HG03520 (cell line): Measurements from ENCODE around the gene SAPCD1.

Experiments
- ATAC-seq: cut with Tn5 transposase; IDR thresholded peaks from one replicate; pipeline ENCODE4 v1.9.1; 2021; ENCODE audit warnings: mild to moderate bottlenecking, moderate library complexity; ENCODE audit not compliant: unreplicated experiment

SAPCD1 gene

GRCh38 chr6:31749301-31750036 lies 13.0 kb upstream of the SAPCD1 start:
- no peak for ATAC-seq

- no peak for ATAC-seq
Measured at GRCh38 chr6:31750411-31751022, 11.9 kb upstream of the SAPCD1 start.

DNA sequence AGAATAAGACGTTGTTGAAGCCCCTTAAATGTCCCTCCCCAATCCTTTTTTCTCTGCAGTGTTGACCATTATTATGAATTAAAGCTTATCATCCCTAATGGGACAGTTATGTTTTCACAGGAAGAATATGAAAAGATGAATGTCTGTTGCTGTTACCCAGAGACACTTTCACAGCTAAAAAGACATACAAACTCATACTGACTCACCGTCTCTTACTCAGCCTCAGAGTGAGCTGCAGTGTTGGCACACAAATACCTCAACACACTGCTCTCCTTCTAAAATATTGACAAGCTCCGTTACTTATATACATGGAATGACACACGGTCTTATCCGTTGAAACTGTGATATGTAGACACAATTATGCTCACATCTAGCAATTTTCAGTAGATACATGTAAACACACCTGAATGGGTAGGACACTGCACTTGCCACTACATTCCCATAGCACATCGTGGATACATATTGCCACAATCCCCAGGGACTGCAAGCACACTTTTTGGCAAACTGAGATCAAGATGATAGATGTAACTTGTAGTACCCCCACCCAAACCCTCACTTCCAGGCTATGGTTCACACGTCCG lies 9.6 kb upstream of the SAPCD1 start:
- no peak for ATAC-seq

GRCh38 chr6:31758281-31758680 lies 4.2 kb upstream of the SAPCD1 start:
- ATAC-seq: no peak

DNA sequence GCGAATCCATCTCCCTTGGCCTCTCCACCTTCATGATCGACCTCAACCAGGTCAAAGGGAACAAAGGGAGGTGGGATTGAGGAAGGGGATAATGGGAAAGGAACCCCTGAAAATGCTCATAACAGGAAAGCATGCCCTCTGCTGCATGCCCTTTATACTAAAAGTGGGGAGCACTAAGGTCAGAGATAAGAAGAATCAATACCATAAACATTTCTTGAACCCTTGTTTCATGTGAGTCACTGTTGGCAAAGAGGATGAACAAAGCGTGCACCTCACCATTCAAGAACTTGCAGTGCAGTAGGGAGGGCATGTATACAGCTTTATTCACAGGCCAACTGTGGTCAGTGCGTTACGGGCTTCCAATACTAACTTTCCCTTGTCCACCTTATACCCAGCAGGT lies 1.7 kb upstream of the SAPCD1 start:
- no peak for ATAC-seq

DNA sequence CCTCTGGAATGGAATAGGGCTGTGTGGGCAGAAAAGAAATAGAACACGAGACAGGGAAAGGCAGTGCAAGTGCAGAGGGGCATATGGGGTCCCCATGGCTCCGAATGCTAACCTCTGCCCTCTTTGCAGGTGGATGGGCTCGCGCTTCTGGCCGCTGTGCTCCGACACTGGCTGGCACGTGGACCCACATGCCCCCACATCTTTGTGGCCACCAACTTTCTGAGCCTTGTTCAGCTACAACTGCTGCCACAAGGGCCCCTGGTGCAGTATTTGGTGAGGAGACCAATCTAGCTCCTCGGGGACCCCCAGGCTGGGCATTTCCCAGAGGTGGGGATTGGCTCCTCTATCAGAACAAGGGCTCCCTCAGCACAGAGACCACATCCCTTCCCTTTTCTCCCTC lies 1.1 kb upstream of the SAPCD1 start:
- no peak for ATAC-seq

DNA sequence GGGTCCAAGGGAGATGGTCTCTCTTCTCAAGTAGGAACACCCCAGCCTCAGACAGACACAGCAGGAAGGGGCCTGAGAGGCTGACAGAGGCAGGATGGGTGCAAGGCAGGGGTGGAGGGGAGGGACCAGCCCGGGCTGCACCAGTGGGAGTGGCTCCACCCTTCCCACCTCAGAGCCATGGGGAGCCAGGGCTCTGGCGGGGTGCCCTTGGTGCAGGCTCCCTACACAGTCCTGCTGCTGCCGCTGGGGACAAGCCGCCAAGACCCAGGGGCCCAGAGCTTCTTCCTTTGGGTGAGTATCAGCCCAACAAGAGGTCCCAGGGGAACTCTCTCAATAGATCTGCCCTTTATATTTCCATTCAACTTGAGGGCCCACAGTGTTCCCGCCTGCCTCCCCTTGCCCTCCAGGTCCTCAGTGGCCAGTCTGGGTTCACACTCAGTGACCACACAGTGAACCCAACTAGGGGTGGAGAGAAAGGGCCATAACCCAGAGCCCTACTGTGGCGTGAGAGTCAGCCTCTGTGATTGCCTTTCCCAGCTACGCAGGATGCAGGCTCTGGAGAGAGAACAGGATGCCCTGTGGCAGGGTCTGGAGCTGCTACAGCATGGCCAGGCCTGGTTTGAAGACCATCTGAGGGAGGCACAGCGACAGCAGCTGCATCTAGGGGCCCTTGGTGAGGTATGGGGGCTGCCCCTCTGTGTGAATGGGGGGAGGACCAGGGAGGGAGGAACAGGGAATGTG lies 592 bp downstream of the SAPCD1 start:
- ATAC-seq: no peak

GRCh38 chr6:31763619-31763940 lies 1.1 kb downstream of the SAPCD1 start:
- ATAC-seq: no peak

- no peak for ATAC-seq
Measured at GRCh38 chr6:31764198-31764597, 1.7 kb downstream of the SAPCD1 start.

DNA sequence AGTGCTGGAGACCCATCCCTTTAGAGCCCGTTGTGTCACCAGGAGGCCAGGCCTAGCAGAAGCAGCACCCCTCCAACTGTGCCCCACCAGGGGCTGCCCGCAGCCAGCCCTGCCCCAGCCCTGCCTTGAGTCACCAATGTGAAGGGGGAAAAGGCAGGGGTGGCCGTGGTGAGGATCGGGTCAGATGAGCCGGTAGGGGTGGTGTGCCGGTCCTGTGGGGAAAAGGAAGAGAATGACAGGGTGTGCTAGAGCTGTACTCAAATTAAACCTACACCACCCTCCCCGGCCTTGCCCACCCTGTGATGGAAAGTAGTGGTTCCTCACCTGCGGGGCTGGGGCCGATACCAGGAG lies 3.1 kb downstream of the SAPCD1 start:
- no peak for ATAC-seq

GRCh38 chr6:31765910-31766794 lies 3.7 kb downstream of the SAPCD1 start:
- no peak for ATAC-seq

GRCh38 chr6:31767096-31767645 lies 4.7 kb downstream of the SAPCD1 start:
- ATAC-seq: no peak

DNA sequence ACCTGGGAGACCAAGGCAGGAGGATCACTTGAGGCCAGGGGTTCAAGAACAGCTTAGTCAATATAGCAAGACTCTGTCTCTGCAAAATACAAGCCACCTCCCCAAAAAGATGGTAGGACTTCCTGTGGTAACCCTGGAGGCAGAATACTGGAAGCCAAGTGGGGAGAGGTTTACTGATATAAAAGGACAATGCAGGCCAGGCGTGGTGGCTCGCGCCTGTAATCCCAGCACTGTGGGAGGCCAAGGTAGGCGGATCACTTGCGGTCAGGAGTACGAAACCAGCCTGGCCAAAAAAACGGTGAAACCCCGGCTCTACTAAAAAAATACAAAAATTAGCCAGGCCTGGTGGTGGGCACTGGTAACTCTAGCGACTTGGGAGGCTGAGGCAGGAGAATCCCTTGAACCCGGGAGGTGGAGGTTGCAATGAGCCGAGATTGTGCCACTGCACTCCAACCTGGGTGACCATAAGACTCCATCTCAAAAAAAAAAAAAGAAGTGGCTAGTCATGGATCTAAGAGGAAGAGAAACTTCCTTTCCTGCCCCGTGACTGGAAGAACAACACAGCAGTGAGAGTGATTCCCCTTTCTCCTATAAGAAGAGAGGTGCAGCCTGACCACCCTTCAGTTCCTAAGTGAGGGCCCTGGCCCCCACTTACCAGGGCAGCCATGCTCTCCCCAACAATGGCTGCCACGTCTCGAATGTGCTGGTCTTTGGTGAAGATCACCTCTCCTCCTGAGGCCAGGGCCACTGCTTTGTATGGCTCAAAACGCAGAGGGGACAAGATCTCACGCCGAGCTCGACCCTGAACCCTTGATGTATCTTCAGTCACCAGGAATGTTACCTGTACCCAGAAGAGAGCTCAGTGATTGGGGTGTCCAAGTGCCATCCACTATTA lies 6.2 kb downstream of the SAPCD1 start:
- ATAC-seq: no peak

DNA sequence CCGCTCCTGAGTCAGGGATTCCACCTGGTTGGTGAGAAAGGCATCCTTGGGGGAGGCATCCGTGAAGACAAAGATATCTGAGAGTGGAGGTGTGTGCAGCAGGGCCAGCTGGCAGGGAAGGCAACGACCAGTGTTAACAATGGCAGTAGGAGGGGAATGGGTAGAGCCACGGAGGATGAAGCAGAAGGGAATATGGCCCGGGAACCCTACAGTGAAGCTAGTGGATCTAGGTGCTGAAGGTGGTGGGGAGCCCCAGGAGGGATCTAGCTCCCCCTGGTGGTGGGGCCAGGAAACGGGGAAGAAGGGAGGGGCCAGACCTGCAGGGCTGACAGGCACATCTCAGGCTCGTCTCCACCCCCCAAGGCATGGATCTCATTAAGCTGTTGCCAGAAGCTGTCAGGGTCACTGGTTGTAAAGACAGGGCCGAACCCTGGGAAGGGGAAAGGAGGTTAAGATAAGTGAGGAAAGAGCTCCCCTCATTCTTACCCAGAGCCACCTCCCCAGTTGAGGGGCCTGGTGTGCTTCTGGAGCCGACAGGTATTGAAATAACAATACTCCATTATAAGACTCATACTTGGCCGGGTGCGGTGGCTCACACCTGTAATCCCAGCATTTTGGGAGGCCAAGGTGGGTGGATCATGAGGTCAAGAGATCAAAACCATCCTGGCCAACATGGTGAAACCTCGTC lies 7.4 kb downstream of the SAPCD1 start:
- no peak for ATAC-seq

DNA sequence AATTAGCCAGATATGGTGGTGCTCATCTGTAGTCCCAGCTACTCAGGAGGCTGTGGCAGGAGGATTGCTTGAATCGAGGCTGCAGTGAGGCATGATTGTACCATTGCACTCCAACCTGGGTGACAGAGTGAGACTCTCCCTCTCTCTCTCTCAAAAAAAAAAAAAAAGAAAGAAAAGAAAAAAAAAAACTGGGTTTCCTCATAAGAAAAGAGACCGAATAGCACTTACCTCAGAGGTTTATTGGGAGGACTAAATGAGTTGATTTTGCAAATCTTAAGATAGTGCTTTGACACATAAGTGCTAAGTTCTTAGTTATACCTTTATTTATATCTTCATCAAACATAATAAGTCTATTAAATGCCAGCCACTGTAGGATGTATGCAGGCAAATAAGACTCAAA lies 8.4 kb downstream of the SAPCD1 start:
- ATAC-seq: no peak

DNA sequence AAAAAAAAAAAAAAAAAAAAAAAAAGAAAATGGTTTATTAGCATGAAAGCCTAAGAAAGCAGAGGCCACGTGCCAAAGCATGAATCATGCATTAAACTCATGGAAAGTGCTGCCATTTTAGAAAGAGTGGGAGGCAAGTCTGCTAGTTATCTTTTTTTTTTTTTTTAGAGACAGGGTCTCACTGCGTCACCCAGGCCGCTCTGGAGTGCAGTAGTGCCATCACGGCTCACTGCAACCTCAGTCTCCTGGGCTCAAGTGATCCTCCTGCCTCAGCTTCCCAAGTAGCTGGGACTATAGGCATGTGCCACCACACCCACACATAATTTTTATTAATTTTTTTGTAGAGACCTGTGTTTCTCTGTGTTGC lies 9.5 kb downstream of the SAPCD1 start:
- no peak for ATAC-seq

- ATAC-seq: no peak
Measured at GRCh38 chr6:31775184-31775583, 12.7 kb downstream of the SAPCD1 start.

GRCh38 chr6:31775633-31776484 lies 13.4 kb downstream of the SAPCD1 start:
- no peak for ATAC-seq
